ENCODE data around the gene ZFPM1.

Gene ZFPM1

DNA sequence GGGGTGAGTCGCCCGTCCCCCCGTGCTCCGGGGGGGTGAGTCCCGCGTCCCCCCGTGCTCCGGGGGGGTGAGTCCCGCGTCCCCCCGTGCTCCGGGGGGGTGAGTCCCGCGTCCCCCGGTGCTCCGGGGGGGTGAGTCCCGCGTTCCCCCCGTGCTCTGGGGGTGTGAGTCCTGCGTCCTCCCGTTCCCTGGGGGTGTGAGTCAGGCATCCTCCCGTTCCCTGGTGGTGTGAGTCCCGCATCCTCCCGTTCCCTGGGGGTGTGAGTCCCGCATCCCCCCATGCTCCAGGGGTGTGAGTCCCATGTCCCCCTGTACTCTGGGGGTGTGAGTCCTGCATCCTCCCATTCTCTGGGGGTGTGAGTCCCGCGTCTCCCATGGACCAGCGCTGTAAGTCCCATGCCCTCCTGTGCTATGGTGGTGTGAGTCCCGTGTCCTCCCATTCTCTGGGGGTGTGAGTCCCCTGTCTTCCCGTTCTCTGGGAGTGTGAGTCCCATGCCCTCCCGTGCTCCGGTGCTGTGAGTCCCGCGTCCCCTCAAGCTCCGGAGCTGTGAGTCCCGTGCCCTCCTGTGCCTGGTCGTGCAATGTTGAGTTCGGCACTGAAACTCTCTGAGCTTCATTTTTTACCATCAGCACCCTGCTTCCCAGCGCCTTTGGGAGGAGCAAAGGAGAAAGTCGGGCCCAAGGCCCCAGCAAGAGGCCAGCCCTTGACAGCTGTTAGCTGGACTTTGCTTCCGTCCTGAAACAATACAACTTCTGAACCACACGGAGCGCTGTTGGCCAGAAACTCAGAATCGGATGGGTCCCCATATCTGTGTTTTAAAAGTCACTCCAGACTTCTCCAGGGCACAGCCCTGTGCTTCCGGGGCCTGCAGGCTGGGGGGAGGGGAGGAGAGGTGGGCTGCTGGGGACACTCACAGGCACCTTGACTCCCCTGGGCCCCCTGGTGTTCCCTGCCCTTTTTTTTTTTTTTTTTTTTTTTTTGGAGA lies 105.7 kb downstream of the ZFPM1 start:
- no peak overlapping the region for H3K4me3 ChIP-seq (ENCODE audit: low read length)
- DNase-seq (ENCODE audit: low read depth), result peak; percentile 51
- TF ChIP-seq, protein P1, sequence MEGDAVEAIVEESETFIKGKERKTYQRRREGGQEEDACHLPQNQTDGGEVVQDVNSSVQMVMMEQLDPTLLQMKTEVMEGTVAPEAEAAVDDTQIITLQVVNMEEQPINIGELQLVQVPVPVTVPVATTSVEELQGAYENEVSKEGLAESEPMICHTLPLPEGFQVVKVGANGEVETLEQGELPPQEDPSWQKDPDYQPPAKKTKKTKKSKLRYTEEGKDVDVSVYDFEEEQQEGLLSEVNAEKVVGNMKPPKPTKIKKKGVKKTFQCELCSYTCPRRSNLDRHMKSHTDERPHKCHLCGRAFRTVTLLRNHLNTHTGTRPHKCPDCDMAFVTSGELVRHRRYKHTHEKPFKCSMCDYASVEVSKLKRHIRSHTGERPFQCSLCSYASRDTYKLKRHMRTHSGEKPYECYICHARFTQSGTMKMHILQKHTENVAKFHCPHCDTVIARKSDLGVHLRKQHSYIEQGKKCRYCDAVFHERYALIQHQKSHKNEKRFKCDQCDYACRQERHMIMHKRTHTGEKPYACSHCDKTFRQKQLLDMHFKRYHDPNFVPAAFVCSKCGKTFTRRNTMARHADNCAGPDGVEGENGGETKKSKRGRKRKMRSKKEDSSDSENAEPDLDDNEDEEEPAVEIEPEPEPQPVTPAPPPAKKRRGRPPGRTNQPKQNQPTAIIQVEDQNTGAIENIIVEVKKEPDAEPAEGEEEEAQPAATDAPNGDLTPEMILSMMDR (conservative IDR thresholded peaks at IDR 0.05; ENCODE audit: low read length), result peak; percentile 49

DNA sequence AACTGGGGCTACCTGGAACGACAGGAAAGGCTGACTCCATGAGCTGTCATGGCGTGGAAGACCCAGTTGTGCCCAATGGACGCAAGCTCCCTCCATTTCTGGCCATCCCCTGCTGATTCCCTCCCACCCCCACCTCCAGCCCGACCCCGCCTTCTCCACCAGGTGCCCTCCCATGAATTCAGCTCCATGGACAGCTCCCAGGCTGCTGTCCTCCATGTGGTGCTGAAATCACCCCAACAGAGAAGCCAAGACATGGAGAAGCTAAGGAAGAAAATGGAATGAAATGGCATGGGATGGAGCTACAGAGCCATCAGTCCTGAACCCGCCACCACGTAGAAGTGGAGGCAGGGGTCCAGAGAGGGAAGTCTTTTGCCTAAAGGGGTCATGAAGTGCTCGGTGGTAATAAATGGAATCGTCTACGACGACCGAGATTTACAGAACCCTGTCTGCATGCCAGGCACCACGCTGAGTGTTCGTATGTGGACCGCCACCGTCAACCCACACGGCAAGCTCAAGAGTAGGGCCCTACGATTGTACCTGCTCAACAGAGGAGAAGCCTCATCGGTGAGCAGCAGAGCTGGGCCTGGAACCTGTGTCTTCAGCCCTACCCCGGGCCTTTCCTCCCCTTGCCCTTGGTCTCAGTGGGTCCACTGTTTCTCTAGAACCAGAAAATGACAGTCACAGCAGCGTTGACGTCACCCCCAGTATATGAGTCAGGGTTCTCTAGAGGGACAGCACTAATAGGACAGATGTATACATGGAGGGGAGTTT lies 107.8 kb downstream of the ZFPM1 start:
- TF ChIP-seq, protein P1 (conservative IDR thresholded peaks at IDR 0.05; ENCODE audit: low read length), result no peak
- DNase-seq (ENCODE audit: low read depth), result peak; percentile 15
- H3K4me3 ChIP-seq (ENCODE audit: low read length), result no peak overlapping the region

DNA sequence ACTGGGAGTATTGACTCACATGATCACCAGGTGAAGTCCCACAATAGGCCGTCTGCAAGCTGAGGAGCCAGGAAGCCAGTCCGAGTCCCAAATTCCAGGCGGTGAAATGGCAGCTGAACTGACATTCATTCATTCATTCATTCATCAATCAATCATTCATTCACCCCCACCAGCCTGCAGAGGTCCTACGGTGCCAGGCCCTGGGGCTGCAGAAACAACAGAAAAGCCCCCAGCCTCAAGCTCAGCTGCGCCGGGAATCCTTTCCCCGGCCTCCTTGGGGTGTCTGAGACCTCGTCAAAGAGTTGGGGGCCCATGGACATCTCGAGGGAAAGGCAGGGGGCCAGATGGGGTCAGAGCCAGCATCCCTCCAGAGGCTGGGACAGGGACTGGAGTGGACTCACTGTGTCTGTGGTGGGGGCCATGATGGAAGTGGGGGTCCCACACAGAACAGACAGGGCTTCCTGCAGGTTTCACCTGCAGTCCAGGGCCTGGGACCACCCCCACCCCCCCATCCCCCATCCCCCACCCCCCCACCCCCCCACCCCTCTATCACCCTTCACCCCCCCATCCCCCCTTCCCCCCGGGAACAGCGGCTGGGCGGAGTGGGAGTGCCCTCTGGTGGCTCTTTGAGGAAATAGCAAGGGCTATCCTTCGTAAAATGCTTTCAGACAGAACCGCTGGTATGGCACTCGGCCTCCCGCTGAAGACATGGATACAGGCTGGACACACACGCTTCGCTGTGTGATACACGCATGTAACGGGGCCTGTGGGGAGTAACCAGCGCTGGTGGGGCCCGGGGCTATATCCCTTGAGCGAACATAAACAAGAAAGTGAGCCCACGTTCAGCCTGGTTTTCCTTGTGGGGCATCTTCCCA lies 108.6 kb downstream of the ZFPM1 start:
- H3K4me3 ChIP-seq (ENCODE audit: low read length), result peak overlapping the region; percentile 53
- DNase-seq (ENCODE audit: low read depth), result peak; percentile 48
- TF ChIP-seq, protein P1 (conservative IDR thresholded peaks at IDR 0.05; ENCODE audit: low read length), result peak; percentile 67

DNA sequence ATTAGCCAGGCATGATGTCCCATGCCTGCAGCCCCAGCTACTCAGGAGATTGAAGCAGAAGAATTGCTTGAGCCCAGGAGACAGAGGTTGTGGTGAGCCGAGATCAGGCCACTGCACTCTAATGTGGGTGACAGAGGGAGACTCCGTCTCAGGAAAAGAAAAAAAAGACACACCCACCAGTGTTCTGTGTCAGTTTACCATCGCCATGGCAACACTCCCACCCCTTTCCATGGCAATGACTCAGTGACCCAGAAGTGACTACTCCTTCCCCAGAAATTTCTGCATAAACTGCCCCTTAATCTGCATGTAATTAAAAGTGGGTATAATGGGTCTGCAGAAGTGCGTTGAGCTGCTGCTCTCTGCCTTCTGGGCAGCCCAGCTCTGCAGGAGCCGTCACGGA lies 113.1 kb downstream of the ZFPM1 start:
- DNase-seq (ENCODE audit: low read depth), result peak; percentile 31
- TF ChIP-seq, protein P1 (conservative IDR thresholded peaks at IDR 0.05; ENCODE audit: low read length), result no peak
- H3K4me3 ChIP-seq (ENCODE audit: low read length), result no peak overlapping the region

DNA sequence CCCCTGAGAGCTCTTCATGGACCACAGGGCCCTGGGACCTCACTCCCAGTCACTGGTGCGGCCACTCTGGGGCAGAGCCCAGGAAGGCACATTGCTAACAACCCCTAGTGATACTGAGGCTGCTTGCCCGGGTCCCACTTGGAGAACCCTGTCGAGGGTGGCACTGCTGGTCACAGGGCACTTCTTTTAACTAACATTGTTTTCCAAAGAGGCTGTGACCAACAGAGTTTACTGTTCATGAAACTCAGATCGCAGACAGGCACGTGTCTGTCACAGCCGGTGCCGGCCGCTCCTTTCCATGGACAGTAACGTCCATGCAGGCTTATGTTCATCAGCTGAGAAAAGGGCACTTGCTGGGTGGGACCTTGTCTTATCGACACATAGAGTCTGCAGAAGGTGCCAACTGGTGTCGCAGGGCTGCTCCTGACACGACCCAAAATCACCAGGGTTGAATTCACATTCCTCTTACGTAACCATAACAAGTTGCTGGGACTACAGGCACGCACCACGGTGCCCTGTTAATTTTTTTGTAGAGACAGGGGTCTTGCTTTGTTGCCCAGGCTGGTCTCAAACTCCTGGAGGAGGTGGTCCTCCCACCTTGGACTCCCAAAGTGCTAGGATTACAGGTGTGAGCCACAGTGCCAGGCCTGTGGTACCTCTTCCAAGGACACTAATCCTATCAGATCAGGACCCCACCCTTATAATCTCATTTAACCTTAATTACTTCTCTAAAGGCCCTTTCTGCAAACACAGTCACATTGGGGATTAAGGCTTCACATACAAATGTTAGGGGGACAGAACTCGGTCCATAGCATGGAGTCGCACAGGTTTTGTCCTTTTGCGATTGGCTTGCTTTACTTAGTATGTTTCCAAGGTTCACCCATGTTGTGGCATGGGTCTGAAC lies 115.9 kb downstream of the ZFPM1 start:
- DNase-seq (ENCODE audit: low read depth), result no peak
- peak overlapping the region; percentile 72 for H3K4me3 ChIP-seq (ENCODE audit: low read length)
- TF ChIP-seq, protein P1 (conservative IDR thresholded peaks at IDR 0.05; ENCODE audit: low read length), result no peak

DNA sequence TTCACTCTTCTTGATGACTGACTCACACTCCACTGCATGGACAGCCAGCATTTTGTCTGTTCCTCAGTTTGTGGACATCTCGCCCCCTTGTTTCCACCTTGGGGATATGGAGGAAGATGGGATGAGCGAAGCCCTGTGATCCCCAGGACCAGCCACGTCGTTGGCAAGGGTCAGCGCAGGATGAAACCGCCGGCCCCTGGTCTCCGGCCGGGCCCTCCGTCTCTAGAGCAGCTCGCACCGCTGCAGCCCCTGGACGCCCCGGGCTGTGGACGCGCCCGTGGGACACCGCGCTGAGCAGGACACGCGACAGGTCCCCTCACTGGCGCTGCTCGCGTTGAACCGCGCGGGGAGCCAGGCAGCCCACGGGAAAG lies 116.5 kb downstream of the ZFPM1 start:
- no peak for DNase-seq (ENCODE audit: low read depth)

More for the DNA sequence above, 116.5 kb downstream of the ZFPM1 start:
- TF ChIP-seq, protein P1 (conservative IDR thresholded peaks at IDR 0.05; ENCODE audit: low read length), result no peak; the same call in 1 of the 2 replicates
- peak overlapping the region; percentile 72 for H3K4me3 ChIP-seq (ENCODE audit: low read length)
